T-helper 1 cell (primary cell): ENCODE results near the gene NPAS4.
A peak's percentile ranks its signal among the peaks of the same experiment; 100 is the strongest.
"Not testable (repeated sequence)": the region's sequence is repeated elsewhere in the genome, so short reads cannot be mapped to it uniquely, and the experiment has no call there.

Source experiments
- DNase-seq, 5 donors: peaks; one replicate each; pipeline ENCODE4 v3.0.0-alpha.2; 2012 to 2020
- total RNA-seq, 4 donors: gene quantifications; one replicate each; lab custom pipeline; 2026; lab: John Stamatoyannopoulos, UW

The NPAS4 gene
- total RNA-seq, result 0 reads per million in 4 donors

DNA sequence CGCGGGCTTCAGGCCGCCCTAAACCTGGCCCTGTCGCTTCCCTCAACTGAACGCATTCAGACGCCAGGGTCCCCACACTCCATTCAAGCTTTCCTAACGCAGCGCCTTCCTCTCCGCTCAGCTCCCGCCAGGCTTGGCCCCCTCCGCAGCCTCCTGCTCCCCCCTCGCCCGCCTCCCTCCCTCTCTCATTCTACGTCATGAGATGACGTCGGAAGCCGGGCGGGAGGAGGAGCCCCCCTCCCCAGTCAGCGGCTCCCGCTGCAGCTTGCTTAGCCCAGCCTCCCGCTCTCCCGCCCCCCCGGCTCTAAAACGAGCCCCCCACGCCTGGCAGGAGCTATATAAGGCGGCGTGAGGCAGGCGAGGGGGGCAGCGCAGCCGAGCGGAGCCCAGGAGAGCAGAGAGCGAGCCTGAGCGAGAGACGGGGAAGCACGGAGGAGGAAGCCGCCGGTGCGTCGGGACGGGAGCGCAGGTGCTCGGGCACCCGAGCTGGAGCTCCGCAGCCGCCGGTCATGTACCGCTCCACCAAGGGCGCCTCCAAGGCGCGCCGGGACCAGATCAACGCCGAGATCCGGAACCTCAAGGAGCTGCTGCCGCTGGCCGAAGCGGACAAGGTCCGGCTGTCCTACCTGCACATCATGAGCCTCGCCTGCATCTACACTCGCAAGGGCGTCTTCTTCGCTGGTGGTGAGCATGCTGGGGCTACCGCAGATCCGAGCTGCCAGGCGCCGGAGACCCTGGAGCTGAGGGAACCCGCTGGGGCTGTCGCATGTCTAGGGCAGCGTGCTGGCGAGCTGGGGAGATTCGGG is at the start of gene NPAS4:
Gene NPAS4, plus strand, starts transcription at position 365 of the 806 bp plus-strand sequence. Its CDS starts 145 bp downstream, at position 510.
- no peak for DNase-seq

DNA sequence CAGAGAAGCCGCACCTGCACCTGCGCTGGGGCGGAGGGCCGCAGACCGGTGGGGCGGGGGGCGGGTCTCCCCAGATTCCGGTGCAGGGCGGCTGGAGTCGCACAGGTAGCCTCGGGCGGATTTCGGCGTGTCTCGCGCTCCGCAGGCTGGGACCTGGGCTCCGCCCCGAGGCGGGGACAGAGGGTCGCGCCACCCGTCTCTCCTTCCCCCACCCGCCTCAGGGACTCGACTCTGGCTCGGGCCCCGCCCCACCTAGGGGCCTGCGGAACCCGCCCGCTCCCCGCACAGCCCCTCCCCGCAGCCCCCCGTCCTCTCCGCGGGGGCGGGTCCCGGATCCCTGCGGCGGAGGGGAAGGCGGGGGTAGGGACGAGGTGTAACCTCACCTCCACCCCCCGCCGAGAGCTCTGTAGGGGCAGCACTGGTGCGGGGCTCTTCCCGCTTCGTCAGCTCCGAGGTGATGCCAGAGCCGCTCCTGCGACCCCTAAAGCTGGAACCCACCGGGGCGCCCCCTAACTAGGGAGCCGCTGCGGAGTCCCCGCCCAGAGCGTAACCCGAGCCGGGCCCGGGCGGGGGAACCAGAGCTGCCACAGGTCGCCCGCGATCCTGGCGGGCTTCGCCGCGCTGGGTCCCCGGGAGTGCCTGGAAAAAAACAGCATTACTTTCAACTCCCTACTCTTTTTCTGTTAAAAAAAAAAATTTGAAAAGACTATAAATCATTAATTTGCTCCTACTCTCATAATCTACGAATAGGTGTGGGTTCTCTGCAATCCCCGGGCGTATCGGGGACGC is 49.0 kb upstream of the NPAS4 start, which contains the start of gene SLC29A2:
Gene SLC29A2, minus strand, starts transcription at position 134 of the 789 bp plus-strand sequence. CDS start 169 bp downstream, outside the sequence.
- DNase-seq, result peak; percentile 59 to 82 (median 66)

DNA sequence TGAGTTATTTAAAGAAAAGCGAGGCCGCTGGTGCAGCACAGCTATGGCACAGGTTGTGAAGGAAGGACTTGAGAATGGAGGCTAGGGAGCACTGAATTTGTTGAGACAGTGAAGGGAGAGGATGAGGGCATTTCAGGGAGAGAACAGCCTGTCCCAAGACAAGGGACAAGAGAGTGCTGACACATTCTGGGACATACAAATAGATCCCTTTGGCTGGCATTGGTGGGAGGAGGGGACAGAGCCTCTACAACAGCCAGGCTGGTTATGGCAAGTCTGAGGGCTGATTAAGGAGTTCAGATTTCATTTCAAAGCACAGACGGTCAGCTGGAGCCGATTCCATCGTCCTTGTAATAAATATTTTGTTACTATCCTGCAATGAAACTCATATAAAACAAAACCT is 47.6 kb upstream of the NPAS4 start:
- DNase-seq, result no peak

DNA sequence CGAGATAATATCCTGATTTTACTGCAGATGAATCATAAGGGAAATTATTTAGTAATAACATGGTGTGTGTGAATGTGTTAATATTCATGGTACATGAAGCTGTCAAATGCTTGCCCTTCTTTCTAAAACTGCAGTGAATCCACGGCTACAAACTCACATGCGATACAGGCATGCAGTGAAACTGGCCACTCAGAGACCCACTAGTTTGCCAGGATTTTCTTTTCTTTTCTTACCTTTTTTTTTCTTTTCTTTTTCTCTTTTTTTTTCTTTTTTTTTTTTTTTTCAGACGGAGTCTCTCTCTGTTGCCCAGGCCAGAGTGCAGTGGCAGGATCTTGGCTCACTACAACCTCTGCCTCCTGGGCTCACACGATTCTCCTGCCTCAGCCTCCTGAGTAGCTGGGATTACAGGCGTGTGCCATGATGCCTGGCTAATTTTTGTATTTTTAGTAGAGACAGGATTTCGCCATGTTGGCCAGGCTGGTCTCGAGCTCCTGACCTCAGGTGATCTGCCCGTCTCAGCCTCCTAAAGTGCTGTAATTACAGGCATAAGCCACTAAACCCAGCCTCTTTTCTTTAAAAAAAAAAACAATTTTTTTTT is 47.0 kb upstream of the NPAS4 start:
- not testable (repeated sequence) for DNase-seq

DNA sequence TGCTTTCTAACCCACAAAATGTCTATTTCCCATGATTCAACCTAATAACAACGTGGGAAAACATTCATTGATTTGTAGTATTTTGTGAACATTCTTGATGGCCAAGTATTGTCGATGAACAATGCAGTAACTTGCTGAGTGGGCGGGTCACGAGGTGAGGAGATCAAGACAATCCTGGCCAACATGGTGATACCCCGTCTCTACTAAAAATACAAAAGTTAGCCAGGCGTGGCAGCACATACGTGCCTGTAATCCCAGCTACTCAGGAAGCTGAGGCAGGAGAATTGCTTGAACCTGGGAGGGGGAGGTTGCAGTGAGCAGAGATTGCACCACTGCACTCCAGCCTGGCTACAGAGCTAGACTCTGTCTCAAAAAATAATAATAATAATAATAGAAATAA is 40.6 kb upstream of the NPAS4 start:
- not testable (repeated sequence) for DNase-seq

DNA sequence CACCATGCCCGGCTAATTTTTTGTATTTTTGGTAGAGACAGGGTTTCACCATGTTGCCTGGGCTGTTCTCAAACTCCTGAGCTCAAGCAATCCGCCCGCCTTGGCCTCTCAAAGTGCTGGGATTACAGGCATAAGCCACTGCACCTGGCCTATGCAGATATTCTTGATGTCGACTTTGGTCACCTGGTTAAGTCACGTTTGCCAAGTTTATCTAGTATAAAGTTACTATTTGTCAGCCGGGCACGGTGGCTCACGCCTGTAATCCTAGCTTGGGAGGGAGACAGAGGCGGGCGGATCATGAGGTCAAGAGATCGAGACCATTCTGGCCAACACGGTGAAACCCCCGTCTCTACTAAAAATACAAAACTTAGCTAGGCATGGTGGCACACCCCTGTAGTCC is 36.5 kb upstream of the NPAS4 start:
- not testable (repeated sequence) for DNase-seq

DNA sequence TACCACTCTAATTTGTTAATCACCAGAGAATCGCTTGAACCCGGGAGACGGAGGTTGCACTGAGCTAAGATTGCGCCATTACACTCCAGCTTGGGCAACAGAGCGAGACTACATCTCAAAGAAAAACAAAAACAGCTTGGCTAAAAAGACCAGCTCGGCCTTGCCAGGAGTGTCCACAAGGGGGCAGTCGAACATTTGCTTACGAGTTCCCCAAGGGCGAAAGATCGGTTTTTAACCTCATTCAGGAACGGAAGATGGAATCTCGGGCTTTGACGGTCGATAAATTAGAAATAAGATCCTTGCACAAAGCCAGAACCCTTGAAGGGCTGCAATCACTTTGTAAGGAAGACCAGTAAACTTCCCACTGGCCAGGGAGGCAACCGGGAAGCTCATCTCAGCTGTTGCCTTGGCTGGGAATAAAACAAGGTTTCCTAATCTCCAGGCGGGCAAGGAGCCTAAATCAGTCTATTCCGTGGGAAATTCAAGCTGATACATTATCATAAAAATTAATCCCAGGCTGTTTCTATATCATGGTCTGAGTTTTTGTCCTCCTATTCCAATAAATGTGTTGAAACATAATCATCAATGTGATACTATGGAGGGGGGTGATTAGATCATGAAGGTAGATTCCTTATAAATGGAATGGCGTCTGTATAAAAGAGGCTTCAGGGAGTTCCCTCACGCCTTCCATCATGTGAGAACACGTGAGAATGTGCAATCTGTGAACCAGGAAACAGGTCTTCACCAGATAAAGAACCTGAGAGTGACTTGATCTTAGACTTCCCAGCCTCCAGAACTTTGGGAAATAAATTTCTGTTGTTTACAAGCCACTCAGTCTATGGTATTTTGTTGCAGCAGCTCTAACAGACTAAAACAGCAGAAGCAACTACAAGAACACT is 34.4 kb upstream of the NPAS4 start:
- peak; percentile 45 to 82 (median 73) for DNase-seq

DNA sequence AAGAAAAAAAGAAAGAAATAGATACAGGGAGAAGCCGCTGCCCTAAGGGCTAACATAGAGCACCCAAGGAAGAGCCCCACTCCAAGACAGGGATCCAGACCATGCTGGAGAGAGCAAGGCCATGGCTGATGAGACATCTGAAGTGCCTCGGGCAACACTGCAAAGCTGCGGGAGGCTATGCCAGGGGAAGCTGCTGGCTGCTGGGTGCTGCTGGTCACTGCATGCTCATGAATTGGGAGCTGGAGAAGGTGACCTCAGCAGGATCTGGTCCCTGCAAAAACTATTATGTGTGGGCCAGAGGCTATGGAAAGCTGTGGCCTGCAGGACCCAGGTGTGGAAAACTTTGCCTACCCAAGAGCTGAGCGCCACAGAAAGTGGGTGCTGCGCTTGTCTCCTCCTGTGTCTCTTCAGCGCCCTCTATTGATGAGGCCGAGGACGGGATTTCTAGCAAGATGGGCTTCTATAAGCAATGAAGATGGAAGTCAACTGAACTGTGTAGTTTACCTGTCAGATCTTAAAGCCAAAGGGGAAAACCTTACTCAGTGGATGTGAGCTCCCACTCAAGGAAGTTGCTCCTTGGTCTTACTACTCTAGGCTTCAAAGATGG is 32.0 kb upstream of the NPAS4 start:
- peak; percentile 36 to 74 (median 47) for DNase-seq

DNA sequence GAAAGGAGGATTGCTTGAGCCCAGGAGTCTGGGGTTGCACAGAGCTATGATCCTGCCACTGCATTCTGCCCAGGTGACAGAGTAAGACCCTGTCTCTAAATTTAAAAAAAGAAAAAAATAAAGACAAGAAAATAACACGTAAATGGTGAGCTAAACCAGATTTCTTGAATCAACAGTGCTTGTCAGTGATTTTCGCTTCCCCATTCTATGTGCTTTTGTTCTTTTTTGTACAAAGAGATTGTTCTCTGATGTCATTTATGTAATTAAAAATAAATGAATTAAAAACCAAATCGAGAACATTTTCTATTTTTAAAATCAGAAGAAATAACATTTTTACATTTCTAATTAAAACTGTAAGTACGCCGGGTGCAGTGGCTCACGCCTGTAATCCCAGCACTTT is 29.5 kb upstream of the NPAS4 start:
- DNase-seq, result no peak

DNA sequence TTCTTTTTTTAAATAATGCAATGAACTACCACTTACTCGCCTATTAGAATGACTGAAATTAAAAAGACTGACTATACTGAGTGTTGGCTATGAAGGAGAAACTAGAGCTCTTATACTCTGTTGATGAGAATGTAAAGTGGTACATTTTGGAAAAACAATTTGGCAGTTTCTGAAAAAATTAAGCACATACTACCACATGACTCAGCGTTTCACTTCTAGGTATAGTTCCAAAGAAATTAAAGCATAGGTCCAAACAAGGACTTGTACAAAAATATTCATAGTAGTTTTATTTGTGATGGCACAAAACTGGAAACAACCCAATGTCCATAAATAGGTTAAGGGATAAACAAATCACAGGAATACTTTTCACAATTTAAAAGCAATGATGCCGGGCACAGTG is 26.9 kb upstream of the NPAS4 start:
- no peak for DNase-seq

DNA sequence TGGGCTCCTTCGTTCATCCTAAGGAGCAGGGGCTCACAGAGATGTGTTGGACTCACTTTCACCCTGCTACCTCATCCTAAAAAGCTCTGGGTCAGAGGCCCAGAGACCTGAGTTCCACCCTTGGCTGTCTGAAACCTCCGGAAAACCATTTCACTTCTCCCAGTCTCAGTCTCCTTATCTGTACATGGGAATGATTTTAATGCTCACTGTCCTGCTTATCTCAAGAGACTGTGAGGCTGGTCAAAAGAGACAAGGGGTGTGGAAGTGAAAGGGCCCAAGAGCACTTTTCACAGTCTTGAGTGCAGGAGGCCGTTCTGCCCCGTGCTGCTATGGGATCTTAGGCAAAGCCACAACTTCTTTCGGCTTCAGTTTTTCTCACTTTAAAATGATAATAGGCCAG is 13.2 kb upstream of the NPAS4 start:
- no peak for DNase-seq

DNA sequence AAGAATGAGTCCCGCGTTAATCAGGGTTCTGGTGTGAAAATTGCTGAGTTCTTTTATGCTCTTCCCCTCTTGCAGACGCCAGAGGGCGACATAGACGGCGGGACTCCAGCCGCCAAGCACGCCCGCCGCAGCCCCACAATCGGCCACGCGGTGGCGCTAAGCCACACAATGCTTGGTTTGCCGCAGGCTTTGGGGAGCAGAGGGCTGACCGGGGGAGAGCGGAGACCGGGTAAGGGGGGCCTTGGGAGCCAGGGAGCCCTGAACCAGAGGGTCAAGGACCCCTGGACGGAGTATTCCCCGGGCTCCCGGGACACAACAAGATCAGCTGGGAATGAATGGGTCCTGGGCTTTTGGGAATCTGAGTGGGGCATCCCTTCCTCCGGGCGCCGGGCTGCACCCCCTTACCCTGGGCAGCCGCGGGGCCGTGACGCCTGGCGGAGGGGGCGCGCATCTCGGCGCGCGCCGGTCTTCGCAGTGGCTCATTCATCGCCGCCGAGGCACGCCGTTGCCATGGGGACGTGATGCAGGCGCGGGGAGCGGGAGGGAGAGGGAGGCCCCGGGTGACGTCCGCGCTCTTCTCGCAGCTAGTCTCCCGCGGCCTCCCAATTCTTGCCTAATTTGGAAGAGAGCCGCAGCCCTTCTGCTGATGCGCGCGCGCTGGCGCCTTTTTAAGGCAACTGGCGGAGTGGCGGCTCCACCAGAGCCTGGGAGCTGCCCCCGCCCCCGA is 12.2 kb upstream of the NPAS4 start:
- peak; percentile 78 to 90 (median 88) for DNase-seq

DNA sequence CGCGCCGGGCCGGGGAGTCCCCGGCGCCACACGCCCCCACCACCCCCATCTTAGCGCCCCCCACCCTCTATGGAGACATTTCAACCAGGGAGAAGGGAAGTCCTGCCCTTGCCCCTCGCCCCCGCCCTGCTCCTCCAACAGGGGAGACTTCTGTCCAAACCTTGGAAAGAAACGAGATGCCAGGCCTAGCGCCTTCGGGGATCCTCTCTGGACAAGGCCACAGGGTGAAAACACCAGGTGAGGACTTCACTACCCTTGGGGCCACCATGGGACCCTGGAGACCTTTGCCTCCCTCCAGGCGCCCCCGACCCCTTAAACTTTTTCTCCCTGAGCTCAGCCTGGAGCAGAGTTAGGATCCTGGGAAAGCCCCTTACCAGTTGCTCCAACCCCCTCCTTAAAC is 11.6 kb upstream of the NPAS4 start:
- DNase-seq, result no peak

DNA sequence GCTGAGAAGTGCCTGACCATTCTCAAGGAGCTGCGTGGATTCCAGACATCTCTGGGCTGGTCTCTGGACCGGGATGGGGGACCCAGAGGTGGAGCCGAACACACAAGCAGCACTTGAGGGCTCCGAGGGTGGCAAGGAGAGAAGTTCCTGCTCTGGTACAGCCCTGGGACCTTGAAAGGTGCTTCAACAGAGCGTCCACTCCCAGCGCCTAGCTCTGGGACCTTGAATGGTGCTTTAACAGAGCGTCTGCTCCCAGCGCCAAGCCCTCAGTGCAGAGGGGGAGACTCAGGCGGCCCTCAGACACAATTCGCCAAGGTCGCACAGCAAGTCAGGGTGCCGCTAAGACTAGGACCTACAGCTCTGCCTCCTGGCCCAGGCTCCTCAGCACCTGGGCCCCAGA is 10.6 kb upstream of the NPAS4 start:
- DNase-seq, result no peak

DNA sequence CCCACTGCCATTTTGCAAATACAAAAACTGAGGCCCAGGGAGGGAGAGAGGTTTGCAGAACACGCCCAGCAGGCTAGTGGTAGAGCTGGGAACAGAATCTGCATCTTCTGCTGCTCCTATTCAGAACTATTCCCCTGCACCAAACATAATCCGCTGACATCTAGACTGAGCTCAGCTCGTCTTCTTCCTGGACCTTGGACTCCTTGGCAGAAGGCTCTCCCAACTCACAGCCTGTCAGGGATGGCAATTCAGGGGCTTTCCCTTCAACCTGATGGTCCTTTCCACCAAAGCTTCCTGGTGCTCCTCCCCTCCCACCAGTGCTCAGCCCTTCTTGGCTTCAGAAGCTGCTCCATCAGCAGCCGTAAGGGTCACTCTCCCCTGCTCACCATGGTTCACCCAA is 9.5 kb upstream of the NPAS4 start:
- DNase-seq, result no peak

DNA sequence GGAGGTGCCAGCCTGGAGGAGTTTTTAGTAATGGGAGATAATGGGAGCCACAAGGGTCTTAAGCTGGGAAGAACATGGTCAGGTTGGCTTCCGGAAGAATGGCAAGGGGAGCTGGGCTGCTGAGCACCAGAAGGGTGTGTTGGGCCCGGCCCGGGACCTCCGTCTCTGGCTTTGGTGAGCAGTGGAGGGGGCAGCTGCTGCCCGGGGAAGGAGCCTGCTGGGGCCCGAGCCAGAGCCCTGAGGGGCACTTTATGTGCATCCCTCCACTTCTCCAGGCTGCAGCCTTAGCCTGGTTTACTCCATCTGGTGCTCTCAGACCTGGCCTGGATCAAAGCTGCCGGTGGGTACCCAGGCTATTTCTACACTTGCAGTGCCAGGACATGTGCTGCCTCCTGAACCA is 8.7 kb upstream of the NPAS4 start:
- DNase-seq, result no peak

DNA sequence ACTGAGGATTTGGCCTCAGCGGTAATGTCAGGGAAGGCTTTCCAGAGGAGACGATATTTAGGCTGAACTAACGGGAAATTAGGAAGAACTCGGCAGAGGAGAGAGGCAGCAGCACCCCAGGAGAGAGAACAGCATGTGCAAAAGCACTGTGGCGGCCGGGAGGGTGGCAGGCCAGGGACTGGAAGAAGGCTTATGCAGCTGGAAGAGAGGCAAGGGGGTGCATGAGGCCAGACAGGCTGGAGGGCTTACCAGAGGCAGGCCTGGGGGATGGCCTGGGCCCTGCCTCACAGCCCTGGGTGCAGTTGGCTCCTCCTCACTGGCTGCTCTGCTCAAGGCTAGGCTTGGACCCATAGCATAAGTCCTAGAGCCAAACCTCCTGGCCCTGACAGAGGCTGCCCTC is 7.7 kb upstream of the NPAS4 start:
- no peak for DNase-seq

DNA sequence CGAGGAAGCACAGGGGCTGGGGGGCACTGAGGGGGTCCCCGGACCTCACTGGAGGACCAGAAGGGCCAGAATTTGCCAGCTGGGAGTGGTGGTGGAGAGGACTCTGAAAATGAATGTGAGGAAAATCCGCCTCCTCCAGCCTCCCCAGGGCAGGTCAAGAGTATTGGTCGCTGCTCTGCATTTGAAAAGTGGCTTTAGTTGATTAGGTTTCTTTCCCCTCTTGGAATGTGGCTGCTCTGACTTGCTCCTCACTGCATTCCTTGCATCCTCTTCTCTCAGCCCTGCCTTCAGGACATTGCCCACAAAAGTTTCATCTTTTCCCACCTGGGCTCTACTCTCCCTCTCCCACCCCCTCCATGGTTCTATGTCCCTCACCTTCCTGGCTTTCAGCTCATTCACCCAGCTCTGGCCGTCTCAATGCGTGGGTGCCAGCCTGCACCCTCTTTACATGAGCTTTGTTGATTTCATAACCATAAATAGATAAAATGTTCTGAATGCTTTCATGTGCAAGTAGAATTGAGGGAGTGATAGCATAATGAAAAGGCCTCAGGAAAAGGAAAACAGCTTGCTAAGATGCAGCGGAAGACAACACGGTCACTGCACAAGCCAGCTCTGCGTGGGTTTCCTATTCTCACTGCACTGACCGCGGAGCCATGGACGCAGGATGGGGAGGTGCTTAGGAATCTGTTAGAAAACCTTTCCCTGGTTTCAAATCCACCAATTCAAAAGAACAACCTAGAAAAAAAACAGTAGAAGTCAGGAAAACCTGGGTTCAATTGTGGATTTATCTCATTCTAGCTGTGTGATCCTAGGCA is 6.5 kb upstream of the NPAS4 start:
- no peak for DNase-seq

DNA sequence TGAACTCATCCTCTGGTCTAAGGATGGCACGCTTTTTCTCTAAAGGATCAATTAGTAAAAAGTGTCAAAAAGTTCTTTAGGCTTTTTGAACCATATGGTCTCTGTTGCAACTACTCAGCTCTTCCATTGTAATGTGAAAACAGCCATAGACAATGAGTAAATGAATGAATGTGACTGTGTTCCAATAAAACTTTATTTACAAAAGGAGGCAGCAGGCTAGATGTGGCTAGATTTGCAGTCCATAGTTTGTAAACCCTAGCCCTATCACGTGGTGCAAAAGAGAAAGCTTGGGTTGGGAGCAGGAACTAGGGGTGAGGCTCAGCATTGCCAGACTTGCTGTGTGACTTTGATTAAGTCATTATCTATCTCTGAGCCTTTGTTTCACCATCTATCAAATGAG is 5.4 kb upstream of the NPAS4 start:
- no peak for DNase-seq

DNA sequence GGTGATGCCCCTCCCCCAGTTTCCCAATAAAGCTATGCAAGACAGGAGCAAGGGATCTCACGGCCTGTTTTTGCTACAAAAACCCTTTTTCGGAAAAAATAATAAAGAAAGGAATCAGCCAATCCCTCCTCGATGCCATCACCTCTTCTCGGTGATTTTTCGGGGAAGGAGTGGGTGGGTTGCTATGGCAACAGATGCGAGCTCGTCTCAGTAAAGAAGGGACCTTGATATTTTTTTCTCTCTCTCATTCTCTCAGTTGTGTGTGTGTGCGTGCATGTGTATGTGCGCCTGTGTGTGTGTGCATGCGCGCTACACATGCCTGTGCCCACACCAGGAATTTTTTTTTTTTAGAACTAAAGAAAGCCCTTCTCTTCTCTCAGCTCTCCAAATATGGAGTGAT is 3.8 kb upstream of the NPAS4 start:
- DNase-seq, result no peak
